IPS-18a (cell line): Measurements from ENCODE around the gene BSN.

Source experiments
- H3K27ac ChIP-seq: one replicate; pipeline ENCODE4 v1.5.1; 2013; ENCODE audit warnings: low read length
- H3K27me3 ChIP-seq: one replicate; pipeline ENCODE4 v1.6.1; 2013; ENCODE audit warnings: mild to moderate bottlenecking, low read length; ENCODE audit not compliant: control insufficient read depth, insufficient read depth
- H3K36me3 ChIP-seq: one replicate; pipeline ENCODE4 v1.6.1; 2013; ENCODE audit warnings: low read depth, low read length; ENCODE audit not compliant: control insufficient read depth
- H3K4me1 ChIP-seq: one replicate; pipeline ENCODE4 v1.6.1; 2013; ENCODE audit warnings: low read depth, low read length; ENCODE audit not compliant: control insufficient read depth
- H3K4me3 ChIP-seq: one replicate; pipeline ENCODE4 v1.5.1; 2013; ENCODE audit warnings: low read length
- H3K9ac ChIP-seq: one replicate; pipeline ENCODE4 v1.6.1; 2013; ENCODE audit warnings: mild to moderate bottlenecking, low read length, moderate library complexity
- H3K9me3 ChIP-seq: one replicate; pipeline ENCODE4 v1.6.1; 2013; ENCODE audit warnings: low read depth, low read length; ENCODE audit not compliant: control insufficient read depth

BSN gene

DNA sequence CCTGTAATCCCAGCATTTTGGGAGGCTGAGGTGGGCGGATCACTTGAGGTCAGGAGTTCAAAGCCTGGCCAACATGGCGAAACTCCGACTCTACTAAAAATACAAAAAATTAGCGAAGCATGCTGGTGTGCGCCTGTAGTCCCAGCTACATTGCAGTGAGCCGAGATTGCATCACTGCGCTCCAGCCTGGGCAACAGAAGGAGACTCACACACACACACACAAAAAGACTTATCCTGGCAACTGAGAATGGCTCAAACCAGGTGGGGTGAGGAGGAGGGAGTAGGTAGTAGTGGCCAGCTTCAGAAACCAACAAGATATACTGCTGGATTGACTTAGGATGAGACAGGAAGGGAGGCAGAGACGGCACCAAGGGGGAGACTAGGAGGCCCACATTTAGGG, 66.5 kb downstream of the BSN start:
- H3K9me3 ChIP-seq: no peaks in the 10 kb centered on the region
- H3K36me3 ChIP-seq: no peaks in the 10 kb centered on the region
- H3K4me3 ChIP-seq: no peak overlapping the region
- peaks cover 9% of the 10 kb centered on the region for H3K4me1 ChIP-seq
- H3K27me3 ChIP-seq: no peaks in the 10 kb centered on the region
- H3K9ac ChIP-seq: no peak overlapping the region
- H3K27ac ChIP-seq: no peak overlapping the region

DNA sequence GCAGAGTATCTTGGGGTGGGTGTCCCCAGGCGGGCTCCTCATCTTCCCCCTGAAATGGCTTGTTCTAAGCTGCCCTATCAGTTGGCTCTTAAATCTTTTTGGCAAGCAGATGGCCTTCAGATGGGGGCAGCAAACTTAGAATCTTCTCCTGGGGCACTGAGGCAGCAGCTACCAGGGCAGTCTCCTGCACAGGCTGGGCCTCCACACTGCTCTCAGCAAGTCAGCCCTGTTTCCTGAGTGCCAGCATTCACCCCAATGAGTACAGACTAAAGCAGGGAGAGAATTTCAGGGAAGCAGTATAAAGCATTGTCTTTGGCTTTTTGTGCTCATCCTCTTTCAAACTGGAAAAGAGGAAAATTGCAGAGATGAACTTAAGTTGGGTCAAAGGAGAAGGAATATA, 68.8 kb downstream of the BSN start:
- H3K27me3 ChIP-seq: no peaks in the 10 kb centered on the region
- H3K4me1 ChIP-seq: no peaks in the 10 kb centered on the region
- no peak overlapping the region for H3K4me3 ChIP-seq
- H3K36me3 ChIP-seq: no peaks in the 10 kb centered on the region
- no peak overlapping the region for H3K9ac ChIP-seq
- no peak overlapping the region for H3K27ac ChIP-seq
- H3K9me3 ChIP-seq: no peaks in the 10 kb centered on the region

DNA sequence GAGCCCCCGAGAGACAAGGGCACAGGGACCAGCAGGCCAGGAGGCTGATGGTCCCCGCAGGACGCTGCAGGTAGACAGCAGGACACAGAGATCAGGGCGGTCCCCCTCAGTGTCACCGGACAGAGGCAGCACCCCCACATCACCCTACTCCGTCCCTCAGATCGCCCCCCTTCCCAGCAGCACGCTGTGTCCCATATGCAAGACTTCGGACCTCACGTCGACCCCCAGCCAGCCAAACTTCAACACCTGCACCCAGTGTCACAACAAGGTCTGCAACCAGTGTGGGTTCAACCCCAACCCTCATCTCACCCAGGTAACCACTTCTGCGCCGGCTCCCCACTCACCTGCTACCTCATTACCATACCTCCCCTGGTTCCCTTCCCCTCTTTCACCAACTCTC, 70.8 kb downstream of the BSN start:
- no peaks in the 10 kb centered on the region for H3K9me3 ChIP-seq
- H3K4me1 ChIP-seq: no peaks in the 10 kb centered on the region
- no peak overlapping the region for H3K4me3 ChIP-seq
- H3K27ac ChIP-seq: no peak overlapping the region
- H3K36me3 ChIP-seq: no peaks in the 10 kb centered on the region
- H3K9ac ChIP-seq: no peak overlapping the region
- H3K27me3 ChIP-seq: no peaks in the 10 kb centered on the region

DNA sequence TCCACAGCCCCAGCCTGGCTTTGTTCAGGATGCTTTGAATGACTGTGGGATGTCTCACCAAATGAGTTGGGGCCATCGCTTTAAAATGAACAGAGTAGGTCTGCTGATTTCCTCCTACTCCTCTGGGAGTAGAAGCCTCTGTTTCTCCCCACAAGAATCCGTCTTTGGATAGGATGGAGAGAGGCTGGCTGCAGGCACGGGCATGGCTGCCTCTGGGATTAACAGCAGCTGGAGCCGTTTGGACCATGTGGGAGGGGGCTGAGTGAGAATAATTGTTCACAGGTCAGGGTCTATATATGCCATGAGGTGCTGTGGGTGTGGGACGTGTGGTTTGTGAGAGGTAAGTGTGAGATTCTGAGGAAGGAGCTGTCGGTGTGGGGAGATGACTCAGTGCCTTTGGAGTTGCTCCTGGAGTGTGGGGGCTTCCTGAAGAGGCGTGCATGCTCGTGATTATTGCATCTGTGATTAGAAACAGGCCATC, 71.9 kb downstream of the BSN start:
- no peak overlapping the region for H3K4me3 ChIP-seq
- no peaks in the 10 kb centered on the region for H3K4me1 ChIP-seq
- no peaks in the 10 kb centered on the region for H3K36me3 ChIP-seq
- no peaks in the 10 kb centered on the region for H3K27me3 ChIP-seq
- H3K27ac ChIP-seq: no peak overlapping the region
- no peaks in the 10 kb centered on the region for H3K9me3 ChIP-seq
- no peak overlapping the region for H3K9ac ChIP-seq

DNA sequence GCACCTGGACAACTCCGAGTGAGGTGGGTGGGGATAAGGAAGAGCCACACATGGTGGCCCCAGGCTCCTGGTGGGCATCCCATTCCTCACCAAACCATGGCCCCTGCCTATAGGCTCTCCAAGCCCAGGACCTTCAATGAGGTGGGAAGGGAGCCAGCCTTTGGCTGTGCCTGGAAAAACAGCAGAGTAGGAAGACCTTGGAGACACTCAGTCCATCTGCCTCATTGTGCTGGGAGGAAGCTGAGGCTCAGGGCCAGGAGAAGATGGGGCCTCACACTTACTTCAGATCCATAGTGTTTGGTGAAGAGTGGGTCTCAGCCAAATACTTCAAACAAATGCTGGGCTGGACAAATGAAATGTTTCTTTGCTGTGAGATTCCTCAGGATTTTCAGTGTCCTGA, 72.5 kb downstream of the BSN start:
- Histone ChIP-seq H3K36me3 (no peaks in the 10 kb centered on the region), H3K27me3 (no peaks in the 10 kb centered on the region), H3K4me3 (no peak overlapping the region), H3K9ac (no peak overlapping the region), H3K9me3 (no peaks in the 10 kb centered on the region), H3K4me1 (no peaks in the 10 kb centered on the region), H3K27ac (no peak overlapping the region)

DNA sequence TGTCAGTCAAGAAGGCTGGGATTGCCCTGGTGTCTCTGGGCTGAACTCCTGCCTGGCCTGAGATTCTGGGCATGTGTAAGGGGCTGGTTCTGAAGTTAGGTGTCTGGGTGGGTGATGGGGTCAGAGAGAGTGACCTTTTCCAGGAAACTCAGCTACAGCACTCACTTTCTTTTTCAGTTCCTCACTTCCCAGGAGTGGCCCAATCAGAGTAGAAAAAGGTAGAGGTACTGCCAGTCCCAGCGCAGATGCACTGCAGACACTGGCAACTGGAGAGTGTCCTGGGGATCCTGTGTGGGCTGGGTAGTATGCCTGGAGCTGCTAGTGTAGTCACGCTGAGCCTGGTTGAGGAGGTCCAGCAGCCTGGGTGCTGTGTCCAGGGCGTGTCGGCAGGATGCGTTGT, 73.4 kb downstream of the BSN start:
- Histone ChIP-seq H3K4me3 (no peak overlapping the region), H3K9ac (no peak overlapping the region), H3K4me1 (no peaks in the 10 kb centered on the region), H3K9me3 (no peaks in the 10 kb centered on the region), H3K27me3 (no peaks in the 10 kb centered on the region), H3K27ac (no peak overlapping the region), H3K36me3 (no peaks in the 10 kb centered on the region)

DNA sequence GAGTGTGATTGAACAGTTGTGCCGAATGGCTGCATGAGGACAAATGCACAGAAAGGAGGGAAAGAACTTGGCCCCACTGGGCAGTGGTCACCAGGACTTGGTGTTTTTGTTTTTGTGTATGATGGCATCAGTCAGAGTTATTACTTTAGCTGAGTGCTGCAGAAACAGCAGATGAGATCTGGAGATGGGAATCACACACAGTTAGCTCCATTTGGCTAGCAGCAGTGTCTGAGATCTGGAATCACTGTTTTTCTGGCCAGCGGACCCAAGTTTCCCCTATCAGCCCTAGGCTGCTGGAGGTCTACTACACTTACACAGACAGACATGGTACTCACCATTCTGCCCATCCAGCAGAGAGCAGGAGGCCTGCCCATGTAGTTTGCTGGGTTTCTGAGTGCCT, 74.0 kb downstream of the BSN start:
- Histone ChIP-seq H3K27me3 (no peaks in the 10 kb centered on the region), H3K4me3 (no peak overlapping the region), H3K27ac (no peak overlapping the region), H3K9ac (no peak overlapping the region), H3K9me3 (no peaks in the 10 kb centered on the region), H3K36me3 (no peaks in the 10 kb centered on the region), H3K4me1 (no peaks in the 10 kb centered on the region)

DNA sequence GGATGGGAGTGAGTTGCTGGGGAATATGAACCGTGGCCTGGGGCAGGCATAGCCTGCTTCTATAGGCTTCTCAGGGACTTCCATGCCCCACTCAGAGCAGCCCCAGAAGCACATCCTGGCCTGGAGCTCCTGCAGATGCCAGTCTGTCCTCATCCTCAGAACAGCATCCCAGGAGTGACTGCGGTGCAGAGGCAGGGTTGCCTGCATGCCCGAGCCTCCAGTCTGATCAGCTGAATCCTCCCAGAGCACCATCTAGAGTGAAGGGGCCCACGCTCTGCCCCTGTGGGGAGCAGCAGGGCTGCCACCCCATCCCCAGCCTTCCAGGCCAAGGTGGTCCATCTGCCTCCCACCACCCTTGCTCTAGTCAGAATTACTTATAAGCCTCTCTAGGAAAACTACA, 75.2 kb downstream of the BSN start:
- H3K4me3 ChIP-seq: no peak overlapping the region
- H3K36me3 ChIP-seq: no peaks in the 10 kb centered on the region
- no peak overlapping the region for H3K9ac ChIP-seq
- no peaks in the 10 kb centered on the region for H3K9me3 ChIP-seq
- no peaks in the 10 kb centered on the region for H3K4me1 ChIP-seq
- no peak overlapping the region for H3K27ac ChIP-seq
- no peaks in the 10 kb centered on the region for H3K27me3 ChIP-seq

DNA sequence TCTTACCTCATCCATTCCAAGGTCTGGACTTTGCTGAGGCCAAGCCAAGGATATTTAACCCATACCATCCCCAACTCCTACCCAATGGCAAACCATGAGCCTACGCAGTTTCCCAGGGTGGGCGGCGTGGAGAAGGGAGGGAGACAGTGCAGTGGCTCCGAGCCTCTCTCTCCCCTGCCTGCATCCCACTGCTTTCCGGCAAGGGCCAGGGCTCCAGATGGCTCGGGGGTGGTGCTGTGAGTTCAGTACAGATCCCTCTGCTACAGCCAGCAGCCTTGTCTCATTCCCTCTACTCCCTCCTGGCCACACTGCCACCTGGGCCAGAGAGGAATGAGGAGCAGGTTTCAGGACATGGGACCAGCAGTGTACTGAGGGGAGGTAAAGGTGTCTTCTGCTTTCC, 75.6 kb downstream of the BSN start:
- Histone ChIP-seq H3K4me3 (no peak overlapping the region), H3K27ac (no peak overlapping the region), H3K36me3 (no peaks in the 10 kb centered on the region), H3K27me3 (no peaks in the 10 kb centered on the region), H3K4me1 (no peaks in the 10 kb centered on the region), H3K9ac (no peak overlapping the region), H3K9me3 (no peaks in the 10 kb centered on the region)

DNA sequence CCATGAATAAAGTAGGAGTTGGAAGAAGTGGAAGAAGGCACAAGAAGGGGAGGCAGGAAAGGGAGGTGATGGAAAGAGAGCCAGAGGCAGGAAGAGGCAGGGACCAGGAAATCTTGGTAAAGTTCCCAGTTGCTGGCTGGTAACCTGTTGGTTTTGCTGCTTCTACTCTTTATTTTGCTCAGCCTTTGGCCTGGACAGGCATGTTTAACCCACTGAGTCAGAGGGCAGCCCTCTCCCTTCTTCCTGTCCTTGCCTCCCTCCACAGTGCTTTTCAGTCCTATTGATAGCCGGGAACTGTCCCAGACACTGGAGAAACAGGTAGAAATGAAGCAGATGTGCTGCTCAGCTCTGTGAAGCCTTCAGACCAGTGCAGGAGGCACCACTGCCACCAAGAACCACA, 76.5 kb downstream of the BSN start:
- Histone ChIP-seq H3K4me1 (no peaks in the 10 kb centered on the region), H3K9ac (no peak overlapping the region), H3K27ac (no peak overlapping the region), H3K4me3 (no peak overlapping the region), H3K27me3 (no peaks in the 10 kb centered on the region), H3K36me3 (no peaks in the 10 kb centered on the region), H3K9me3 (no peaks in the 10 kb centered on the region)

DNA sequence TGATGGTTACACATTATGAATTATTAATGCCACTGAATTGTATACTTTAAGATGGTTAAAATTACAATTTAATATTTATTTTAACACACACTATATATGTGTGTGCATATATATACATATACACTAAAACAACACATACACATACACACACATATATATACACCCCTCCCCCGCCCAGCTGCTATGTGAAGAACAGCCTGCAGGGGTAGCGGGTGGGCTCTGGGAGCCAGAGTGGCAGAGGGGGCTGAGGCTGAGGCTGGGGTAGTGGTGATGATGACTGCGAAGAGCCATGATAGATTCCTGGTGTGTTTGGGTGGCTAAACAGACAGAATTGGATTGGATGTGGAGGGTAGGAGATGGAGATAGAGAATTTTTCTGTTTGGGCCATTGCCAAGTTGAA, 80.5 kb downstream of the BSN start:
- H3K27ac ChIP-seq: no peak overlapping the region
- no peaks in the 10 kb centered on the region for H3K9me3 ChIP-seq
- no peaks in the 10 kb centered on the region for H3K4me1 ChIP-seq
- no peaks in the 10 kb centered on the region for H3K36me3 ChIP-seq
- H3K4me3 ChIP-seq: no peak overlapping the region
- no peaks in the 10 kb centered on the region for H3K27me3 ChIP-seq
- H3K9ac ChIP-seq: no peak overlapping the region

DNA sequence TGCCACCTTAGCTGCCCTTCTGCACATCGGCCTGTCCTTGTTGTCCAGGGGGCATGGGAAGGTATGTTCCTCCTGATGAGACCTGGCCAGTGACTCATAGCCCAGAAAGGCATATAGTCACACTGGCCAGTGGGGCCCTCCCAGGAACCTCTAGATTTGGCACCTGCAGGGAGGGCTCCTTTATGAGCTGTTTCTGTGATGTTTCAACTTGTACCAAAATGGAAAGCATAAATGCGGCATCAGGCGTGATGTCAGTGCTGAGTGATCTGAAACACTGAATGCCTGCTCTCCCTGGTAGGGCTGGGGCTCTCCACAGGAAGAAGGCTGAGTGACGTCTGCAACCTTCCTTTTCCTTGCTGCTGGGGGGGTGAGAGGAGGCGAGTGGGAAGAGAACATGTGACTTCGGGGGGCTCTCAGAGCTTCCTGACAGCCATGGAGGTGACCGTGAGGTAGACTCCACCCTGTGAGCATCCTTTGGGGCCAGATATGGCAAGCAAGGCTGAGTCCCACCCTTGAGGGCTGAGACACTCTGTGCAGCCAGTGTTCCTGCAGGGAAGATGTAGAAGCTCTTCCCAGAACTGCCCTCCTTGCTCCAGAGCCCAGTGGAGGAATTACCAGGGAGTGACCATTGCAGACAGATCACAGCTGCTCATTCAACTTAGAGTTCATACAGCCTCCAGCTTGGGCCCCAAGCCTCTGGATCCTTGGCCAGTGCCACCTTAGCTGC, 82.8 kb downstream of the BSN start:
- H3K4me3 ChIP-seq: no peak overlapping the region
- no peaks in the 10 kb centered on the region for H3K9me3 ChIP-seq
- no peaks in the 10 kb centered on the region for H3K4me1 ChIP-seq
- no peaks in the 10 kb centered on the region for H3K36me3 ChIP-seq
- H3K27ac ChIP-seq: no peak overlapping the region
- no peak overlapping the region for H3K9ac ChIP-seq
- H3K27me3 ChIP-seq: no peaks in the 10 kb centered on the region
